Measurements from ENCODE around the gene AP3B1. TPM values are rescaled to one million over a fixed set of nuclear protein-coding genes. Genes with fewer than 3 reads are reported as not detected.

Gene AP3B1
- total and polyA plus RNA-seq, 2 donors (not counting 1 experiment from before 2014, with no cell fraction given): 26.8 to 58.9 TPM

Small RNA genes lying within 50 kb of the gene (small RNA-seq; reads per million reads assigned to genes)
- gene RF00019 (ENCODE audit: insufficient read length, low read depth, low replicate concordance) (not detected), gene RNU6-183P (ENCODE audit: insufficient read length, low read depth, low replicate concordance) (not detected)

Other genes with a start within 250 kb of the AP3B1 start
- gene SCAMP1, start 65.9 kb upstream of the AP3B1 start, total RNA-seq: 18.4 and 25.4 TPM in 2 replicates
- 3.8 and 6.5 TPM in 2 replicates for gene SCAMP1, start 65.9 kb upstream of the AP3B1 start, polyA plus RNA-seq